ENCODE measurements around the gene PARP1. TPM values are rescaled to one million over a fixed set of nuclear protein-coding genes. Genes with fewer than 3 reads are reported as not detected.

Gene PARP1
- total RNA-seq, 2 experiments from 2014 or later: 532 to 594 TPM

DNA sequence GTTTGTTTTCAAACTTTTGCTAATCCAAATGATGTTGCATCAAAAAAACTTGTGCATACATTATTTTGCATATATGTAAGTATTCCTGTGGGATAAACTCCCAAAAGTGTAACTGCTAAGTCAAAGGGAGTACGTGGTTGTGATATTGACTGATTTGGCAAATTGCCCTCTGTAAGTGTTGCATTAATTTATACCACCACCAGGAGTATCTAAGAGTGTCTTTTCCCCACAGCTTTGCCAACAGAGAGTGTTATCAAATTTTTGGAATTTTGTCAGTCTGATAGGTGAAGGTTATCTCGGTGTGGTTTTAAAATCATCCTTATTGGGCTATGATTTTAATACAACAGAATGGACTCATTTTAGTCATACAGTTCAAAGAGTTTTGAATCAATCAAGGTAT is 30.1 kb upstream of the PARP1 start:
- peaks cover 20% of the 10 kb centered on the region; the same call in 1 of the 2 replicates for H3K9me3 ChIP-seq (ENCODE audit: low read length)
- H2AFZ ChIP-seq (ENCODE audit: low read length): no peak overlapping the region; the same call in 1 of the 2 replicates
- intact Hi-C loops (cut with micrococcal nuclease; ENCODE audit: unreplicated experiment): no loop called here
- H3K9me2 ChIP-seq (ENCODE audit: insufficient read depth, low read length): no peaks in the 10 kb centered on the region
- CTCF ChIA-PET (ENCODE audit: unreplicated experiment): no interaction called here
- H3K4me3 ChIP-seq (ENCODE audit: low read depth, low read length, poor library complexity, severe bottlenecking): peak overlapping the region; percentile 54
- POLR2A ChIA-PET: interaction anchor here (1.5 to 2.9 kb wide), 2 partner anchors 8 to 53 kb away, joined by 3 to 20 read pairs; no protein-coding TSS in a partner anchor
- peak overlapping the region; percentile 78 for H3K4me2 ChIP-seq (ENCODE audit: low read length)
- H3K36me3 ChIP-seq (ENCODE audit: insufficient read depth, low read length): no peaks in the 10 kb centered on the region; the same call in 1 of the 2 replicates
- peaks cover 77% of the 10 kb centered on the region for H3K4me1 ChIP-seq (ENCODE audit: insufficient read depth, low read length, poor library complexity, severe bottlenecking)
- TF ChIP-seq, protein P1, sequence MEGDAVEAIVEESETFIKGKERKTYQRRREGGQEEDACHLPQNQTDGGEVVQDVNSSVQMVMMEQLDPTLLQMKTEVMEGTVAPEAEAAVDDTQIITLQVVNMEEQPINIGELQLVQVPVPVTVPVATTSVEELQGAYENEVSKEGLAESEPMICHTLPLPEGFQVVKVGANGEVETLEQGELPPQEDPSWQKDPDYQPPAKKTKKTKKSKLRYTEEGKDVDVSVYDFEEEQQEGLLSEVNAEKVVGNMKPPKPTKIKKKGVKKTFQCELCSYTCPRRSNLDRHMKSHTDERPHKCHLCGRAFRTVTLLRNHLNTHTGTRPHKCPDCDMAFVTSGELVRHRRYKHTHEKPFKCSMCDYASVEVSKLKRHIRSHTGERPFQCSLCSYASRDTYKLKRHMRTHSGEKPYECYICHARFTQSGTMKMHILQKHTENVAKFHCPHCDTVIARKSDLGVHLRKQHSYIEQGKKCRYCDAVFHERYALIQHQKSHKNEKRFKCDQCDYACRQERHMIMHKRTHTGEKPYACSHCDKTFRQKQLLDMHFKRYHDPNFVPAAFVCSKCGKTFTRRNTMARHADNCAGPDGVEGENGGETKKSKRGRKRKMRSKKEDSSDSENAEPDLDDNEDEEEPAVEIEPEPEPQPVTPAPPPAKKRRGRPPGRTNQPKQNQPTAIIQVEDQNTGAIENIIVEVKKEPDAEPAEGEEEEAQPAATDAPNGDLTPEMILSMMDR (conservative IDR thresholded peaks at IDR 0.05; ENCODE audit: low read length): peak; percentile 54
- no peak for TF ChIP-seq EZH2phosphoT487 (IDR thresholded peaks at IDR 0.05; ENCODE audit: borderline replicate concordance, low read depth, low read length)
- H3K27ac ChIP-seq (ENCODE audit: low read depth, low read length, poor library complexity, severe bottlenecking): peak overlapping the region; percentile 92
- H4K20me1 ChIP-seq (ENCODE audit: insufficient read depth, low read length): no peaks in the 10 kb centered on the region
- DNase-seq (ENCODE audit: low spot score): no peak
- no TSS peak for BruUV-seq (replicated peaks)
- H3K79me2 ChIP-seq (ENCODE audit: insufficient read depth, low read depth, low read length): no peaks in the 10 kb centered on the region

DNA sequence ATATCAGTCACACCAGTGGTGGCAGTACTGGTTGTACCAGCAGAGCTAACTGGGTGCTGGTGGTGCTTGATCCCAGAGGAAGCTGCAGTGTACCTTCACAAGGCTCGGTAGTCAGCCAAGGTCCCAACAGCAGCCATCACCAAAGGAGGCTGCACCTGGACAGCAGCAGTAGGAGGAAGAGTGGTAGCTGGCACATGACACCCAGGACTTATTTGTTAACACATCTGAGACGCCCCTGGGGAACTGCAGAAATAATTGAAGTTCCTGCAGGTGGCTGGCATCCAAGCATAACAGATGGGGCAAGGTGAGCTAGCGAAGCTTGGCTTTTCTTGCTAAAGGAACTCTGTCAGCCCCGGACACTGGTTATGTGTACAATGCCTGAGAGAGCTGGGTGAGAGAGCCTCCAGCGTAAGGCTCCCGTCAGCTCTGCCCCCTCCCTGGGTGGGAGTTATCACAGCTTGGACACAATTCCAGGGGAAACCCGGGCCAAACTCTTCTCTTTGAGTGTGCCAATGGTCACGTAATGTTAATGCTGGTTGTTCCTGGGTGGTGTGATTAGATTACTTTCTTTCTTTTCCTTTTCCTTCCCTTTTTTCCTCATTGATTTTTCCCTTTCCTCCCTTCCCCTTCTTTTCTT is 29.1 kb upstream of the PARP1 start:
- TF ChIP-seq, protein P1 (conservative IDR thresholded peaks at IDR 0.05; ENCODE audit: low read length): no peak; the same call in 1 of the 2 replicates
- TF ChIP-seq EZH2phosphoT487 (IDR thresholded peaks at IDR 0.05; ENCODE audit: borderline replicate concordance, low read depth, low read length): no peak
- H3K4me2 ChIP-seq (ENCODE audit: low read length): peak overlapping the region; percentile 78
- POLR2A ChIA-PET: interaction anchor here (0.6 to 2.9 kb wide), 16 partner anchors 8 to 327 kb away, joined by 3 to 25 read pairs (median 4); partner anchors contain the start of gene PARP1
- H3K79me2 ChIP-seq (ENCODE audit: insufficient read depth, low read depth, low read length): no peaks in the 10 kb centered on the region
- H3K27ac ChIP-seq (ENCODE audit: low read depth, low read length, poor library complexity, severe bottlenecking): peak overlapping the region; percentile 92
- H4K20me1 ChIP-seq (ENCODE audit: insufficient read depth, low read length): no peaks in the 10 kb centered on the region
- no peaks in the 10 kb centered on the region for H3K9me2 ChIP-seq (ENCODE audit: insufficient read depth, low read length)
- H3K9me3 ChIP-seq (ENCODE audit: low read length): peaks cover 20% of the 10 kb centered on the region; the same call in 1 of the 2 replicates
- no peaks in the 10 kb centered on the region; the same call in 1 of the 2 replicates for H3K36me3 ChIP-seq (ENCODE audit: insufficient read depth, low read length)
- H2AFZ ChIP-seq (ENCODE audit: low read length): peak overlapping the region; percentile 32; the same call in 1 of the 2 replicates
- DNase-seq (ENCODE audit: low spot score): peak; percentile 99
- BruUV-seq (replicated peaks): no TSS peak
- H3K4me1 ChIP-seq (ENCODE audit: insufficient read depth, low read length, poor library complexity, severe bottlenecking): peaks cover 77% of the 10 kb centered on the region
- peak overlapping the region; percentile 54 for H3K4me3 ChIP-seq (ENCODE audit: low read depth, low read length, poor library complexity, severe bottlenecking)
- intact Hi-C loops (cut with micrococcal nuclease; ENCODE audit: unreplicated experiment): loop anchor here (1.0 to 2.0 kb wide), 3 partner anchors 8 to 28 kb away; partner anchors contain the start of gene PARP1
- CTCF ChIA-PET (ENCODE audit: unreplicated experiment): interaction anchor here (0.6 to 1.1 kb wide), 7 partner anchors 9 to 699 kb away, joined by 3 to 9 read pairs (median 3); partner anchors contain the start of gene PARP1
